NOMO-1 treated with dmso at 0.1 percent for 144 hours (cell line): ENCODE results near the gene CCNB1.
"Not testable (repeated sequence)": the region's sequence is repeated elsewhere in the genome, so short reads cannot be mapped to it uniquely, and the experiment has no call there.

Source experiments
- DNase-seq: peaks from one replicate; lab custom pipeline; 2025; ENCODE audit not compliant: unreplicated experiment; lab: John Stamatoyannopoulos, UW

CCNB1 gene

DNA sequence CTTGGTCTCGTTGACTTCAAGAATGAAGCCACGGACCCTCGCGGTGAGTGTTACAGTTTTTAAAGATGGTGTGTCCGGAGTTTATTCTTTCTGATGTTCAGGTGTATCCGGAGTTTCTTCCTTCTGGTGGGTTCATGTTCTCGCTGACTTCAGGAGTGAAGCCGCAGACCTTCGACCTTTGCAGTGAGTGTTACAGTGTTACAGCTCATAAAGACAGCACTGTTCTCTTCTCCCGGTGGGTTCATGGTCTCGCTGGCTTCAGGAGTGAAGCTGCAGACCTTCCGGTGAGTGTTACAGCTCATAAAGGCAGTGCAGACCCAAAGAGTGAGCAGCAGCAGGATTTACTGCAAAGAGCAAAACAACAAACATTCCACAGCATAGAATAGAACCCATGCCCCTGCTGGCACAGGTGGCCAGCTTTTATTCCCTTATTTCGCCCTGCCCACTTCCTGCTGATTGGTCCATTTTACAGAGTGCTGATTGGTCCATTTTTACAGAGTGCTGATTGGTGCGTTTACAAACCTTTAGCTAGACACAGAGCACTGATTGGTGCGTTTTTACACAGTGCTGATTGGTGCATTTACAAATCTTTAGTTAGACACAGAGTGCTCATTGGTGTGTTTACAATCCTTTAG lies 14.8 kb downstream of the CCNB1 start:
- not testable (repeated sequence) for DNase-seq

DNA sequence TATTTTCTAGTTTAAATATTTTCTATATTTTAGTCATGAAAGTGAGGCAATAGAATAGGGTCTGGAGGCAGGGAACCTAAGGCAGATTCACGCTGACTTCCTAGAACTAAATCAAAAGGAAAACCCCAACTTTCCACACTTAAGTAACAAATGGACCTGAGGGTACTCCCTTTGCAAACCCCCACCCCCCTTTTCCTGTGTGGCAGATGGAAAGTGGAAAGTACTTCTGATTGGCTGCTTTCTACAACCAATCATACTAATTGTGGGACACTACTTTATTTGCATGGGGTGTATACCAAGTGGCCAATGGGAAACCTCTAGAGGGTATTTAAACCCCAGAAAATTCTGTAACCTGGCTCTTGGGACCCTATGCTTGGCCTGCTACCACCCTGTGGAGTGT lies 17.7 kb downstream of the CCNB1 start:
- DNase-seq = no peak

DNA sequence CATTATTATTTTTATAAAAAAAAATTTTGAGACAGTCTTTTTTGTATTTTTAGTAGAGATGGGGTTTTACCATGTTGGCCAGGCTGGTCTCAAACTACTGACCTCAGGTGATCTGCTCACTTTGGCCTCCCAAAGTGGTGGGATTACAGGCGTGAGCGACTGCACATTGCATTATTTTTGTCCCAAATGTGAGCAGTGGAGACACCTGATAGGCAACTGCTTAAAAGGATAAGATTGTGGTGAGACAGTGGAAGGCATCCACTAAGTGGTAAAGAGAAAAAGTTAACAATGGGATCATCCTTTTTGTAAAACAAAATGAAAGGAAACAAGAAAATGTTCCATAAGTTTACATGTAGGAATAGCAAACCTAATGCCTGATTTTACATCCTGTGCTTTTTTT lies 20.4 kb downstream of the CCNB1 start:
- DNase-seq = no peak

DNA sequence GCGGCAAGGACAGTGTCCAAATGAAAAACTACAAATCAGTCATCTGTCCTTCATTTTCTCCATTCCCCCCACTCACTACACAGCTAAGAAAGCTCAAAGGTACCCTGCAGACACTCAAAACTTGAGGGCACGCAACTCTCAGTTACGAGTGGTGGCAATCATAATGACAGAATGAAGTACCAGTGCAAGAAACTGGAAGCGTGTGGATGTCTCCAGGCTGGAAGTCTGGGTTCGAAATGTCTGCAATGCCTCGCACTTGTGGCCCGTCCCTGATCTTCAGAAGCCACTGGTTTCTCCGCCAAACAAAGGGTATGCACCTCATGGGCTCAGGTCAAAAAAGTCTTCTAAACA lies 21.8 kb downstream of the CCNB1 start:
- DNase-seq = no peak

DNA sequence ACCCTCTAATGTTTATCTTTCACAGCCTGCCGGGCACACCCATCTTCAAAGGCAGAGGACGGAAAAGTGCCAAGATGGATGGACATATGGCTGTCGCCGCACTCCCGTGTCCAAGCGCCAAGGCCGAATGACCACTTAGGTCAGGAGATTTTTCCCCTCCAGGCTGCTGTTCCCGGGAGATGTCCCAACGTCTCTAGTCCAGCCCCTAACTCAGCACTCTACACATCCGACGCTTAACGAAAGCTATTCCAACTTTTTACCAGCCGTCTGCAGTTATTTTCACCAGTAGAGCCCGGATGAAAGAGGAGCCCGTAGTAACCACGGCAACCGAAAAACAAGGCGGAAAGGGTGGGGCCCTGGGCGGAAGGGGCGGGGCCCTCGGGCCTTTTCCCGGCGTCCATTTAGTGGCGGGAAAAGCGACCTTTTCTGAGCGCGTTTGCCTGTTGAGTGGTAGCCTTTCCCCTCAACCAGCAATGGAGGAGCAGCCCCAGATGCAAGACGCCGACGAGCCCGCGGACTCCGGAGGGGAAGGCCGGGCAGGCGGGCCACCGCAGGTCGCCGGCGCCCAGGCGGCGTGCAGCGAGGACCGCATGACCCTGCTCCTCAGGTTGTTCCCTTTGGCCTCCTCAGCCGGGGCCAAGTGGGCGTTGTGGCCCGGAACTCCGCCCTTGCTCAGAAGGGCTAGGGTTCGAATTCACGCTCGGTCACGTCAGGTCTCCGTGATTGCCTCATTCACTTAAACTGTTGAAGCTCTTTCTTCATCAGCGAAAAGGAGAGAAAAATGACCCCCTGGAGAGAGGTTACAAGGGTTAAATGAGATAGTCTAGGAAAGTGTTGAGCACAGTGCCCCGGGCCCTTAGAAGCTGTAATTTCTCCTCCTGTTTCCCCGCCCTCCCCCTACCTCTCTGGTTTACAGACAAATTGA lies 22.5 kb downstream of the CCNB1 start, which contains the start of gene CENPH:
Gene CENPH (plus strand): TSS at position 422 of the 925 bp plus-strand sequence. CDS start 52 bp downstream, at position 474.
- peak; percentile 81 for DNase-seq

DNA sequence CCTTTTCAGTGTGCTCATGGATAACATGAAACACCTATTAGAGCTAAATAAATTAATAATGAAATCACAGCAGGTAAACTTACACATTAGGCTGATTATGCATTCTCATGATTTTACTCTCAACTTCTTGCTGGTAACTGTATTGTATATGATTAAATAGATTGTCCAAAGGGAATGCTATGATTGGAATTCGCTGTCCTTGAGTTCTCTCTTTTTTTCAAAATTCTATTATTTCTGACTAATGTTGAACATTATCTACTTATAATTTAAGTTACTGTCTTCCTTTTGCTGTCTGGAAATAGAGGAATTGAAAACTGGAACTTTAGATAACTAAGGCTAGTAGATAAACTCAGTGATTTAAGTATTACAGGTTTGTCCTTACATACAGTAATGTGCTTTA lies 35.5 kb downstream of the CCNB1 start:
- DNase-seq = no peak

DNA sequence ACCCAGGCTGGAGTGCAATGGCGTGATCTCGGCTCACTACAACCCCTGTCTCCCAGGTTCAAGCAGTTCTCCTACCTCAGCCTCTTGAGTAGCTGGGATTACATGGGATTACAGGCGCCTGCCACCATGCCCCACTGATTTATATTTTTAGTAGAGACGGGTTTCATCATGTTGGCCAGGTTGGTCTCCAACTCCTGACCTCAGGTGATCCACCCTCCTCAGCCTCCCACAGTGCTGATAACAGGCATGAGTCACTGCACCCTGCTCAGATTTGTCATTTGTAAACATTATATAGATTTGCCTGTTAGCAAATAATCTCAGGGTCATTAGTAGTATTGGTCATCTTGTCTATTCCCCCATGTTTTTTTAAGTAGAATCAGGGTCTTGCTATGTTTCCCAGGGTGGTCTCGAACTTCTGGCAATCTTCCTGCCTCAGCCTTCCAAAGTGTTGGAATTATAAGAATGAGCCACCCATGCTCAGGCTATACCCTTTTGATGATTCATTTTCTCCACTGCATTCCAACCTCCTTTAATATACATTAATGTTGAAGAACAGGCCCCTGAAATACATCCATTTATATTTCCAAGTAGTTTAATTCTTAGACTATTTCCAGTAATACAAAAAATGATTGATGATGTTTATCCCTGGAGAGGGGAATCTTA lies 39.7 kb downstream of the CCNB1 start:
- no peak for DNase-seq

DNA sequence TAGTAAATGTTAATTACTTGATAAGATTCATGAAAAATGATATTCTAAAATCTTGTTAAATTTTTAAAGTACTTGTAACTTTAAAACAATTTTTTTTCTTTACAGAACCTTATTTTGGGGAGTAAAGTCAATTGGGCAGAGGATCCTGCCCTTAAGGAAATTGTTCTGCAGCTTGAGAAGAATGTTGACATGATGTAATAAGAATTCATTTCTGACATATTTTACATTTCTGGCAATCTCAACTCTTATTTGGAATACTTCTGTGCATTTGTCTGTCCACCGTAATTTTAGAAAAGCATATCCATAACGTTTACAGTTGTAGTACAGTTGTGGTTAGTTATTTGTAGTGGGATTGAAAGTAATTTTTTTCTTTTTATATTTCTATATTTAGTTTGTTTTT lies 42.7 kb downstream of the CCNB1 start:
- DNase-seq = no peak

DNA sequence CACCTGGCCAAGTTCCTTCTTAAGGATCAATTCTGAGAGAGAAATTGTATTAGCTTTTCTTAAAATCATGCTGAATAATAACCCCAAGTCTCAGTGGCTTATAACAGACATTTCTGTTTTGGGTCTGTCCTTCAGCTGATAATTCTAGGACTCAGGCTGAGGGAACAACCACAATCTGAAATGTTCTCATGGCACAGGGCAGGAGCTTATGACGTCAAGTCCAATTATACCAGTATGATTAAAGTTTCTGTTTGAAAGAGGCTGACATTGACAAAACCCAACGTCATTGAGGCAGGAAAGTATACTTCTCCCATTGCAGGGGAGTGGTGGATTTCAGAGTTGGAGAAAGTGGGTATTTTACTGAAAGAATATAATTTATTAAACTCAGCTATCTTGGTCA lies 44.2 kb downstream of the CCNB1 start:
- DNase-seq = no peak

DNA sequence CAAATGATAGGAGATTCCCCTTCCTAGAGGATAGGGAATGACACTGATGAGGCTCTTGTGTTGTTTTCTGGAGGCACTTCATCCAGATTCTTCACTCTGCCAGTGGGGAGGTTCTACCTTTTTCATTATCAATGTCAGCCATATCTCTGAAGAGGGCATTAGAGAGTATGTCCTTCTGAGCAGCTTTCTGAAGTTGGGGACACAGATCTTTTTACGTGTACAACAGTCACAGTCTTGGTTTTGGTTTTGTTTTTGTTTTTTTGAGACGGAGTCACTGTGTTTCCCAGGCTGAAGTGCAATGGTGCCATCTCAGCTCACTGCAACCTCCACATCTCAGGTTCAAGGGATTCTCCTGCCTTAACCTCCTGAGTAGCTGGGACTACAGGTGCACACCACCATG lies 45.1 kb downstream of the CCNB1 start:
- DNase-seq = no peak

DNA sequence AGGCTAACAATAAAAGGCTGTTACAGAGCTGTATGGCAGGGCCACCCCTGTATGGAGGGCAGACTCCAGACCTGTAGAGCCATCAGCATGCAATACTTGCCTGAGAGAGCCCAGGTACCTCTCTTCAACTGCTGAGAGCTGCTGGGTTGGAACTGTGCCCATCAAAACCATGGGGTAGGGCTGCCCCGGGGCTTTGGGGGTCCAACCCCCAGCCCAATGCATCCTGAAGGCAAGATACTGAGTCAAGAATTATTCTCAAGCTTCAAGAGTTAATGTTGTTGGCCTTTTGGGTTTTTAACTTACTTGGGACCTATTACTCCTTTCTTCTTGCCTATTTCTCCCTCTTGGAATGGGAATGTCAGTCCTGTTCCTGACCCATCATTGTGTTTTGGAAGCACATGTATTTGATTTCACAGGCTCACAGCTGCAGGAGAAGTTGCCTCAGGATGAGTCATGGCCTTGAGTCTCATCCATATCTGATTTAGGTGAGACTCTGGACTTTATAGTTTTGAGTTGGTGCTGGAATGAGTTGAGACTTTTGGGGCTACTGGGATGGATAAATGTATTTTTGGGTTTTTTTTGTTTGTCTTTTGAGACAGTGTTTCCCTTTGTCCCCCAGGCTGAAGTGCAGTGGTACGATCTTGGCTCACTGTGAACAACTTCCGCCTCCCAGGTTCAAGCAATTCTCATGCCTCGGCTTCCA lies 46.7 kb downstream of the CCNB1 start:
- DNase-seq = no peak

DNA sequence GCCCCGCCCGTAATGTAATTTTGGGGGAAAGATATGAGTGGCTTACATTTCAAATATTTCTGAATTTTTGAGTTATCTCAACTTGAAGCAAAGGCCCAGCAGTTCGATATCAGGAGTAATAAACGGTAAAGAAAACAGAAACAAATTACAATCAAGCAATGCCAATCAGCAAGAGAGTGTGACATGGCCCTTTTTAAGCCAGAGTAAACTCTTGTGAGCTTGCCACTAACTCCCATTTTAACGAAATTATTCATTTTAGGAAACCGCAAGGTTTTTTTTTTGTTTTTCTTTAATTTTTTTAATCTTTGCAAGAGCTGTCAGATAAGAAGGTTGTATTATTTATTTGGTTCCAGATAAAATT lies 50.2 kb downstream of the CCNB1 start:
- no peak for DNase-seq

DNA sequence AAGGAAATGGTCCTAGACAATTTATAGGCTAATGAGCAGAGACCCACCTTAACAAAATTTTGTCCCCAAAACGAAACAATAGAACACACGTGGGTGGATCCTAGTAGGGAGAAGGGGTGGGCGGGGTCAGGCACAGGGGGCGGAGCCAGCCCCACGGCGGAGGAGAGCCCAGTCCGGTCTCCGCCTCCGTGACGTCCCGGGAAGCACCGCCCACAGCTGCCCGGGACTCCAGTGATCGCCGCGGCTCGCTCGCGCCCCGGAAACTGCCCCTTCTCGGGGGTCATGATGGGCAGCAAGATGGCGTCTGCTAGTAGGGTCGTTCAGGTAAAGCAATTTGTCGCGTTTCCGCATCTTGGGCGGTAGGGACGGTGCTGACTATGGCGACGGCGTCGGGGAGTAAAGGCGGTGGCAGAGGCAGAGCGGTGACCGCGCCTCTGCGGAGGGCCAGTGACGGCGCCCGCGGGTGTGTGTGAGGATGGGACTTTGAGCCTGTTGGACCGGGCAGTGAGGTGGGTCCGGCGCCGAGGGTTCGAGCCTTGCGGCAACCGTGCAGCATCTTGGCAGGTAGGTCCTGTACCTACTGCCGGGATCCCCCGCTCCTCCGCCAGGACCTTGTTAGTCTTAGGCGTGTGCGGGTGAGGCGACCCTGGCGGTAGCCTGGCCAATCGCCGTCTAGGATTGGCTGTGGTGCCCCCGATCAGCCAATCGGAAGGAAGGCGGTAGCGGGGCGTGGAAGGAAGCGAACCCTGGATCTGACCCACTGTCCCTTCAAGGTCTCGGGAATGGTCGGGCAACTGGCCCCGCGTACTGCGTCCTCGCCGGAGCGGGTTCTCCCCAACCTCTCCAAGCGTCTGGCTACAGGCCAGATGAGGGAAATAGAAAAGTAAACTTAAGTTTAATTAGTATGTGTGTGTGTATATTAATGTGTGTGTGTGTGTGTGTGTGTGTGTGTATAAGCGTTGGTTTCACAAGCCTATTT lies 50.9 kb downstream of the CCNB1 start:
- DNase-seq = peak; percentile 94

DNA sequence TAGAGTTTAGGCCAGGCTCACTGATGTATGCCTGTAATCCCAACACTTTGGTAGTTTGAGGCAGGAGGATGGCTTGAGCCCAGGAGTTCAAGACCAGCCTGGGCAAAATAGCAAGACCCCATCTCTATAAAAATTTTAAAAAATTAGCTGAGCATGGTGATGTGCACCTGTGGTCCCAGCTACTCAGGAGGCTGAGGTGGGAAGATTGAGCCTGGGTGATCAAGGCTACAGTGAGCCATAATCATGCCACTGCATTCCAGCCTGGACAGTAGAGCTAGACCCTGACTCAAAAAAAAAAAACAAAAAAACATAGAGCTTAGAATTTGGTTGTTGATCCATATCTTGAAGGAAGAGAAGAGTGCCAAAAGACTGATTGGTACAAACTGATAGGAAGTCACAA lies 53.0 kb downstream of the CCNB1 start:
- no peak for DNase-seq

DNA sequence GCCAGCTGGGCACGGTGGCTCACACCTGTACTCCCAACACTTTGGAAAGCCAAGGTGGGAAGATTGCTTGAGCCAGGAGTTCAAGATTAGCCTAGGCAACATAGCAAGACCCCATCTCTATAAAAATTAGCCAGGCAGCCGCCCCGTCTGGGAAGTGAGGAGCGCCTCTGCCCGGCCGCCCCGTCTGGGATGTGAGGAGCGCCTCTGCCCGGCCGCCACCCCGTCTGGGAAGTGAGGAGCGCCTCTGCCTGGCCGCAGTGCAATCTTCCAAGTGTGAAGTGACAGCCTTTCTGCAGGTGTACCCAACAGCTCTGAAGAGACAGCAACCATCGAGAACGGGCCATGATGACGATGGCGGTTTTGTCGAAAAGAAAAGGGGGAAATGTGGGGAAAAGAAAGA lies 53.4 kb downstream of the CCNB1 start:
- not testable (repeated sequence) for DNase-seq

DNA sequence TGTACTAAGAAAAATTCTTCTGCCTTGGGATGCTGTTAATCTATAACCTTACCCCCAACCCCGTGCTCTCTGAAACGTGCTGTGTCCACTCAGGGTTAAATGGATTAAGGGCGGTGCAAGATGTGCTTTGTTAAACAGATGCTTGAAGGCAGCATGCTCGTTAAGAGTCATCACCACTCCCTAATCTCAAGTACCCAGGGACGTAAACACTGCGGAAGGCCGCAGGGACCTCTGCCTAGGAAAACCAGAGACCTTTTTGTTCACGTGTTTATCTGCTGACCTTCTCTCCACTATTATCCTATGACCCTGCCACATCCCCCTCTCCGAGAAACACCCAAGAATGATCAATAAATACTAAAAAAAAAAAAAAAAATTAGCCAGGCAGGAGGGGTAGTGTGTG lies 53.9 kb downstream of the CCNB1 start:
- not testable (repeated sequence) for DNase-seq

DNA sequence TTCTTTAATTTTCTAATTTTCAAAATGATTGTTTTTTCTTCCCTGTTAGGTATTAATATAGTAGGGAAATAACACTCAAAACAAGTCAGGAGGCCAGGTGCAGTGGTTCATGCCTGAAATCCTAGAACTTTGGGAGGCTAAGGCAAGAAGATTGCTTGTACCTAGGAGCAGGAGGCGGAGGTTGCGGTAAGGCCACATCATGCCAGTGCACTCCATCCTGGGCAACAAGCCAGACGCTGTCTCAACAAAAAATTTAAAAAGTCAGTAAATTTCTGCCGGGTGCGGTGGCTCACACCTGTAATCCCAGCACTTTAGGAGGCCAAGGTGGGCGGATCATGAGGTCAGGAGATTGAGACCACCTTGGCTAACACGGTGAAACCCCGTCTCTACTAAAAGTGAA lies 57.6 kb downstream of the CCNB1 start:
- DNase-seq = no peak

DNA sequence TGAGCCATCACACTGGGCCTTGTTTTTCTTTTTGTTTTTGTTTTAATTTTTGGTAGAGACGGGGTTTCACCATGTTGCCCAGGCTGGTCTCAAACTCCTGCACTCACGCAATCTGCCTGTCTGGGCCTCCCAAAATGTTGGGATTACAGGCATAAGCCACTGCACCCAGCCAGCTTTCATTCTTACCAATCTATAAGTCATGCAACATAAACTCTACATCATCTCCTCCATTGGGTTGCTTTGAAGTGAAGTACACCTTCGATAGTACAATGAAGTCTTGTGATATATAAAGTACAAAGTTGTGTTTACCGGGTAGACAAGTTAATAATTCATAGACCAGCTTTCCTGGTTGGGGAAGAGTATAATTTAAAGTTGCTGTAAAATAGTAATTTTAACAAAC lies 58.9 kb downstream of the CCNB1 start:
- no peak for DNase-seq
